Measurements from ENCODE around the gene FOXQ1. TPM values are rescaled to one million over a fixed set of nuclear protein-coding genes. Genes with fewer than 3 reads are reported as not detected.

The FOXQ1 gene
- total and polyA plus RNA-seq, 2 donors (not counting 3 experiments of a cell fraction or from before 2014, with no cell fraction given) = not detected

- dilution Hi-C loops (cut with MboI; ENCODE audit: extremely low pct_ligation_motif_present, low sequenced_read_pairs) (no loop called here), intact Hi-C loops (cut with micrococcal nuclease) (no loop called here)
- H2AFZ ChIP-seq (ENCODE audit: low read depth, low read length) = no peak overlapping the region
- ChIA-PET CTCF (no interaction called here), POLR2A (no interaction called here)
- no peaks in the 10 kb centered on the region for H3K27me3 ChIP-seq (ENCODE audit: control insufficient read depth in 2 of 2, insufficient read depth in 2 of 2, low read length in 2 of 2)
- H3K9me3 ChIP-seq (replicated peaks; ENCODE audit: control insufficient read depth, insufficient read depth, low read length) = no peaks in the 10 kb centered on the region
- H3K4me1 ChIP-seq (ENCODE audit: control insufficient read depth, extremely low read depth, insufficient read depth, low read length) = no peaks in the 10 kb centered on the region
- no peak for TF ChIP-seq FOS (IDR thresholded peaks at IDR 0.05; ENCODE audit: borderline replicate concordance, insufficient read depth, low read length)
- TF ChIP-seq POLR2AphosphoS5 (IDR thresholded peaks at IDR 0.05; ENCODE audit: insufficient read depth, low read depth, low read length) = no peak
- TF ChIP-seq CTCF (IDR thresholded peaks at IDR 0.05; ENCODE audit: extremely low read depth in 1 of 2, insufficient read depth in 1 of 2, low read depth in 1 of 2, low read length in 2 of 2) = no peak
- TF ChIP-seq EZH2 (IDR thresholded peaks at IDR 0.05; ENCODE audit: borderline replicate concordance, low read depth, low read length, severe bottlenecking) = no peak
- TF ChIP-seq POLR2A (IDR thresholded peaks at IDR 0.05; ENCODE audit: low read depth, low read length) = no peak
- TF ChIP-seq MAX (IDR thresholded peaks at IDR 0.05; ENCODE audit: insufficient read depth, insufficient read length) = no peak
- TF ChIP-seq GATA2 (IDR thresholded peaks at IDR 0.05; ENCODE audit: insufficient read depth, insufficient read length, low read depth, low read length) = no peak
- TF ChIP-seq JUN (IDR thresholded peaks at IDR 0.05; ENCODE audit: borderline replicate concordance, insufficient read depth, insufficient read length, low read depth) = no peak
- TF ChIP-seq MYC (IDR thresholded peaks at IDR 0.05; ENCODE audit: low read depth, low read length) = no peak
- H3K27ac ChIP-seq (ENCODE audit: insufficient read depth, low read depth, low read length) = no peak overlapping the region
- H3K4me2 ChIP-seq (ENCODE audit: insufficient read depth, low read length) = no peak overlapping the region
- no peaks in the 10 kb centered on the region for H4K20me1 ChIP-seq (replicated peaks; ENCODE audit: control insufficient read depth, extremely low read depth, insufficient read depth, low read length)
- FAIRE-seq (no peak), DNase-seq (ENCODE audit: low read depth, low spot score) (no peak)
- H3K4me3 ChIP-seq (replicated peaks in 1 of 3; ENCODE audit: insufficient read depth in 1 of 3, low read depth in 1 of 3, low read length in 3 of 3) = no peak overlapping the region
- no TSS peak for BruUV-seq (replicated peaks)
- H3K9me1 ChIP-seq (replicated peaks; ENCODE audit: control insufficient read depth, extremely low read depth, insufficient read depth, low read length) = no peaks in the 10 kb centered on the region
- H3K36me3 ChIP-seq (ENCODE audit: control insufficient read depth in 2 of 2, extremely low read depth in 1 of 2, insufficient read depth in 2 of 2, low read length in 2 of 2) = no peaks in the 10 kb centered on the region
- H3K79me2 ChIP-seq (ENCODE audit: control insufficient read depth, insufficient read depth, low read length) = no peaks in the 10 kb centered on the region
- no peak overlapping the region for H3K9ac ChIP-seq (replicated peaks; ENCODE audit: extremely low read depth, insufficient read depth, low read length)
Observed at GRCh38 chr6:1329708-1330107, 17.8 kb downstream of the FOXQ1 start.

All from endothelial cell of umbilical vein (primary cell).